ENCODE measurements around the gene GLYAT.

- TF ChIP-seq EZH2 (IDR thresholded peaks at IDR 0.05) = no peak
- TF ChIP-seq, protein P1, sequence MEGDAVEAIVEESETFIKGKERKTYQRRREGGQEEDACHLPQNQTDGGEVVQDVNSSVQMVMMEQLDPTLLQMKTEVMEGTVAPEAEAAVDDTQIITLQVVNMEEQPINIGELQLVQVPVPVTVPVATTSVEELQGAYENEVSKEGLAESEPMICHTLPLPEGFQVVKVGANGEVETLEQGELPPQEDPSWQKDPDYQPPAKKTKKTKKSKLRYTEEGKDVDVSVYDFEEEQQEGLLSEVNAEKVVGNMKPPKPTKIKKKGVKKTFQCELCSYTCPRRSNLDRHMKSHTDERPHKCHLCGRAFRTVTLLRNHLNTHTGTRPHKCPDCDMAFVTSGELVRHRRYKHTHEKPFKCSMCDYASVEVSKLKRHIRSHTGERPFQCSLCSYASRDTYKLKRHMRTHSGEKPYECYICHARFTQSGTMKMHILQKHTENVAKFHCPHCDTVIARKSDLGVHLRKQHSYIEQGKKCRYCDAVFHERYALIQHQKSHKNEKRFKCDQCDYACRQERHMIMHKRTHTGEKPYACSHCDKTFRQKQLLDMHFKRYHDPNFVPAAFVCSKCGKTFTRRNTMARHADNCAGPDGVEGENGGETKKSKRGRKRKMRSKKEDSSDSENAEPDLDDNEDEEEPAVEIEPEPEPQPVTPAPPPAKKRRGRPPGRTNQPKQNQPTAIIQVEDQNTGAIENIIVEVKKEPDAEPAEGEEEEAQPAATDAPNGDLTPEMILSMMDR (IDR thresholded peaks at IDR 0.05) = no peak
- TF ChIP-seq EZH2phosphoT487 (IDR thresholded peaks at IDR 0.05) = no peak
Measured at GRCh38 chr11:58688789-58689503, 42.8 kb downstream of the GLYAT start.

Measured in neural progenitor cell (in vitro differentiated cells).